HG03139 (cell line): ENCODE data around the gene S100A5.

Experiments used
- ATAC-seq: cut with Tn5 transposase; IDR thresholded peaks from one replicate; pipeline ENCODE4 v1.9.1; 2021; ENCODE audit not compliant: unreplicated experiment

Gene S100A5

DNA sequence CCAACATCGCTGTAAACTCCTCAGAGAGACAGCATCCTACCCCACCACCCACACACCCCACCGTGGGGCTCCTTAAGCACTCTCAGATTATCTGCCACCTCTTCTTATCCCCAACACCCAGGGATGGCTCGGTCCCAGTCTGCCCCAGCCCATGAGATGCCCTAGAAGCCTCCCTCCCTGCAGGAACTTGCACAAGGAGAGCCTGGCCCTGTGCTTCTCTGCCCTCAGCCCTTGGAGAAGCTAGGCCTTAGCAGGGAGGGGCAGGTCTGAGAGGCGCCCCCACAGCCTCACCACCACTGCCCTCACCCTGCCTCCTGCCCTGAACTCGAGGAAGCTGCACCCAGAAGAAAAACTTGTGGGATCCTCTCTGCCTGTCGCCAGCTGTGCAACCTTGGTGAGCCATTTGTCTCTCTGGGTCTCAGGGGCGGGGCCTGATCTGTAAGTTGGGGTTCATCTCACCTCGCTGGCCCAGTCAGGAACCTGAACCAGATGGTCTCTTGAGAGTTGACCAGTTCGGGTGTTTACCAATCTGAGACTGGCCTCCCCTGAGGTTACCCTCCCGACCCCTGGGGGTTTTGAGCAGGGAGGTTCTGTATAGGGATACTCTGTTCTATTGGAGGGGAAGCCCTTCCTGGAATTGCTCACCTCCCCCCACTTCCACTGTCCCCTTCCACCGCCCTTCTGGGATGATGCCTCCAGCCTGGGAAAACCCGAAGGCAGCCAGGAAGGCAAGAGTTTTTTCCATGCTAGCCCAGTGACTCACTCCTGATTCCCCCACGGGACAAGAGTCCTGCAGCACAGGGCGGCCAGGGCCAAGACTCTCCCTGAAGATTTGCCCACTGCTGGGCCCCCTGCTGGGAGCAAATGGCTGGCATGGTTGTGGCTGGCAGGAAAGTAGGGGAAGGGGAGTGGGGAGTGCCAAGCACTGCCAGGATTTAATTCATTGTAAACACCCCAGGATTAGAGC, 8.3 kb upstream of the S100A5 start, which contains the start of gene S100A3:
TSS of gene S100A3 (minus strand) at position 537 of the 967 bp plus-strand sequence. CDS start 773 bp downstream, outside the sequence.
- ATAC-seq, result no peak

DNA sequence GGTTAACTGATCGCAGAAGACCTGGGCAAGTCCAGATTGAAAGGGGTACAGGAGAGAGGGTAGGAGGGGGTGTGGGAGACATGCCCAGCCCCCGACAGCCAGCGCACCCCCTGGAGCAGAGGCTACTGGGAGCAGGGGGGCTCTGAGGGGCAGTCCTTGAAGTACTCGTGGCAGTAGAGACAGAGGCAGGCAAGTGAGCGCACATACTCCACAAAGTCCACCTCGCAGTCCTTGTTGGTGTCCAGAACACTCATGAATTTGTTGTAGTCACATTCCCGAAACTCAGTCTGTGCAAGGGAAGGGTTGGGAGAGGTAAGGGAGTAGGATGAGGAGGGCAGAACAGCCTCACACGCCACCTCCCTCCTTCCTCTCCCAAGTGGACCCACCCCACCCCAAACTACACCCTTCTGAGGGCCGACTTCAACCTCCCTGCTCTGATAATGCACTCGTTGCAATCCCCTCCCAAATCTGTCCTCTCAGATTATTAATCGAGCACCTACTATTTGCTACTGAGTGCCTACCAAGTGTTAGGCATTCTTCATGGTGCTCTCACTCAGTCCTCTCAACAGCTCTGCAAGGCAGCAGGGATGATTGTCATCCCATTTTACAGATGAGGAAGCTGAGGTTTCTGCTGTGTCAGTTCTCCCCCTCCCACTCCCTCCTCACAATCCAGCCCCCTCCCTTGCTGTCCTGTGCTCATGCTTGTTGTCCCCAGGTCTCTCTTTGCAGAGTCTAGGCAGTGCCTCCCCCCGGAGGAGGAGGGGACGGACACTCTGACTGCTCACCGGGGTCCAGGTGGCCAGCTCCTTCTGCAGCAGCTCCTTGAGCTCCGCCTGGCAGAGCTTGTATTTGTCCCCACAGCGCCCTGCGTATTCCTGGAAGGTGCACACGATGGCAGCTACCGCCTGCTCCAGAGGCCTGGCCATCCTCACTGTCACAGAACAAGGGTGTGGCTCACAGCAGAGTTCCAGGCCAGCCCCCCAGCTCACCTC, 7.1 kb upstream of the S100A5 start:
- no peak for ATAC-seq

DNA sequence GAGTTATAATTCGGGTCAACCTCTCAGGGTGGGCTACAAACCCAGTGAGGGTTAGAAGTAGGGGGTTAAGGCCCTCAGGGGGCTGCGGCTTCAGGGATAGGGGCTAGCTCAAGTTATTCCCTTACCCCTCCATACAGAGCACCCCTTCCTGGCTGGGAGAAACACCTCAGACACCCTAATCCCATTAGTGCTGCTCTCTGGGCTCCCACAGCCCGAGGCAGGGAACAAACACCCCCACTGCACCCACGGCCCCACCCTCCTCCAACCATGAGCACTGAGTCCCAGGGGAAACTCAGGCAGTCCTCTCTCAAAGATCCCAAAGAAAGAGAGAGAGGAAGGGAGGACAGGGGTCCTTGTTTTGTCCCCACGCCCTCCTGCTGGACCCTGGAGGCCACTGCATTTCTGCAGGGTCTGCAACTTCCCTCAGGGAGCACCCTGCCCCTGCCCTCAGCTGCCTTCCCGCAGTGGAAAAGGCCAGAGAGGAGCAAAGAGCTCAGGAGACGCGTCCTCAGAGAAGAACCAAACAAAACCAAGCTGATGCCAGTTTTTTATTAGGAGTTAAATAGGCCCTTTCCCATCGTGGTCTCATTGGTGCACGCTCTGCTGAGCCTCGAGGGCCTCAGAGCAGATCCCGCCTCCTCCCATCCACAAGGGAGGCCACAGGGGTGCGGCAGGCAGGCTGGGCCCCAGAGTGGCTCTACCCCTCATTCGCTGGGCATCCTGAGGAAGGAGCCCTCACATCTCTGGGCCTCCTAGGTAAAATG, 6.2 kb upstream of the S100A5 start:
- no peak for ATAC-seq

DNA sequence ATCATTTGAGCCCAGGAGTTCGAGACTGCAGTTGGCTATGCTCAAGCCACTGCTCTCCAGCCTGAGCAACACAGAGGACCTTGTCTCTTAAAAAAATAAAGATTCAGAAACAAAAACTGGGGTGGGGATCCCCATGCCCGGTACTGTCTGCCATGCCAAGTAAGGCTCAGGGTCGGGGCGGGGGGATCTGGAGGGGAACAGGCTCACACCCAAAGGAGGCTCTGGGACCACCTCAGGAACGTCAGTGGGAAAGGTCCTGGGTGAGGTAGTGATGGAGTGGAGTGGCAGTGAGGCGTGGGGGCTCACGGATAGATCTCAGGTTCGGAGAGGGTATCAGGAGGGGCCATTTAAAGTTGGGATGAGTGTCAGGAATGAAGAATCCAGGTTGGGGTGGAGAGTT, 5.6 kb upstream of the S100A5 start:
- ATAC-seq, result no peak

DNA sequence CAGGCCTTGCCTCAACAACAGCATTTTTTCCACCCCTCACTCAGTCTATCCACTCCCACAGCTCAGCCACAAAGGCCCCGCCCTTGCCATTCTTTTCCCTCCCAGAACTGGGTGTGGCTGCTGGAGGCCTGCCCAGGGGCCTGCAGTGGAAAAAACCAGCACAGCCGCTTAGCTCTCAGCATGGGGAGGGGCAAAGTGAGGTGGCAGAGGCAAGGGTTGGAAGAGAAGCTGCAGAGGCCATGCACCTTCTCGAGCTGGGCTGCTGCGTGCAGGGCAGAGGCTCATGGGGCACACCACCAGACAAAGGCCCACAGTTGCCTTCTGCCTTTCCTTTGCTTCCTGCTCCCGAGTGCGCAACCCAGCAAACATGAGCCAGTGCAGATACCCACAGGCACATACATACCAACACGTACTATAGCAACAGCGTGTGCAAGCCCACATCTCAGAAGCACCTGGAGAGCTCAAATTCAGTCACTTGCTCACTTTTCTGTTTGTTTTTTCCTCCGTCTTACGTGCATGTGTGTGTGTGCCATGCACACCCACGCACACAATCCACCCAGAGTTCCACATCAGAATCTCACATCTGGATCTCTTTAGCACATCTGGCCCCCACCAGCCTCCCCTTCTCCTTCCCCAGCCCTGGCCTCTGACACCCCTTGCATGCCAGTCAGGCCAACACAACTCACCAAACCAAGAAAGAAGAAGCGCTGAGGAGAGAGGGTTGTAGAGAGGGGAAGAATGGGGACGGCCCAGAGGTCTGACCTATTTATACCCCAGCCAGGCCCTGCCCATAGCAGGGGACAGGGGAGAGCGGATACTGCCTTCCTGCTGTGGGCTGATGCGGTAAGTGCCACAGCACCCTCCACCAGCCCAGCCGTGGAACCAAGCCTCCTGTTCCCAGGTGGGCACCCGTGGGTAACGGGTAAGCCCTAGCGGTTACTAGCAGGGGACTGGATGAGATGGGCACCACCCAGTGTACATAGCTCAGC, 4.6 kb upstream of the S100A5 start, which contains the start of gene S100A4:
TSS of gene S100A4 (minus strand) at position 740 of the 989 bp plus-strand sequence. CDS start 1,012 bp downstream, outside the sequence.
- ATAC-seq, result no peak

DNA sequence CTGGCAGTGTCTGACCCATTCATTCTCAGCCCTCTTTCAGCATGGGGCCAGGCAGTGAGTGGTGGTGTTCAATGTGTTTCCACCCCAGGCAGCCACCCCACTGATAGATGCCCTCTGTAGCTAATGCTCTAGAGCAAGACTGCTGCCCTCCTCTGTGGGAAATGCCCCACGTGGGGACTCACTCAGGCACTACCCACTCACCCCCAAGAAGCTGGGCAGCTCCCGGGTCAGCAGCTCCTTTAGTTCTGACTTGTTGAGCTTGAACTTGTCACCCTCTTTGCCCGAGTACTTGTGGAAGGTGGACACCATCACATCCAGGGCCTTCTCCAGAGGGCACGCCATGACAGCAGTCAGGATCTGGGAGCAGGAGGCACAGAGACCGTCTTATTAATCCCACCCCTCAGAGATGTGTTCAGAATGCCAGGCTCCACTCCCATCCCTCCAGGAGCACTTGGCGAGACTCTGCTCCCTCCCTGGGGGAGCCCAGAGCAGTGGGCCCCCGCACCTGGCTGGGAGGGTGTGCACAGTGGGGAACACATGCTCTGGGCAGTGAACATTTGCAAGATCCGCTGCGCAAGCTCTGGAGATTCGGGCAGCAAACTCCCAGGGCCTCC, 3.8 kb upstream of the S100A5 start:
- ATAC-seq, result no peak

DNA sequence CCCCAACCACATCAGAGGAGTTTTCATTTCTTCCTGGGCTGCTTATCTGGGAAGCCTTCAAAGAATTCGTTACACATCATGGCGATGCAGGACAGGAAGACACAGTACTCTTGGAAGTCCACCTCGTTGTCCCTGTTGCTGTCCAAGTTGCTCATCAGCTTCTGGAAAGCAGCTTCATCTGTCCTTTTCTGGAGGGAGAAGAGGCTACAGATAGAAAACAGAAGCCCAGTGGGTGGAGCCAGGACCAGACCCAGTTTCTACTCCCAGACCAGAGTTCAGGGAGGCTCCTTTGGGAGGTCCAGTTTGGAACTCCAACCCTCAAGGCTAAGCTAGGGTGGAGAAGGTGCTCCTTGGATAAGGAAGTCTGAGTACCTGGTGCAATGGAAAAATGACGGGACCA, 3.0 kb upstream of the S100A5 start:
- no peak for ATAC-seq

DNA sequence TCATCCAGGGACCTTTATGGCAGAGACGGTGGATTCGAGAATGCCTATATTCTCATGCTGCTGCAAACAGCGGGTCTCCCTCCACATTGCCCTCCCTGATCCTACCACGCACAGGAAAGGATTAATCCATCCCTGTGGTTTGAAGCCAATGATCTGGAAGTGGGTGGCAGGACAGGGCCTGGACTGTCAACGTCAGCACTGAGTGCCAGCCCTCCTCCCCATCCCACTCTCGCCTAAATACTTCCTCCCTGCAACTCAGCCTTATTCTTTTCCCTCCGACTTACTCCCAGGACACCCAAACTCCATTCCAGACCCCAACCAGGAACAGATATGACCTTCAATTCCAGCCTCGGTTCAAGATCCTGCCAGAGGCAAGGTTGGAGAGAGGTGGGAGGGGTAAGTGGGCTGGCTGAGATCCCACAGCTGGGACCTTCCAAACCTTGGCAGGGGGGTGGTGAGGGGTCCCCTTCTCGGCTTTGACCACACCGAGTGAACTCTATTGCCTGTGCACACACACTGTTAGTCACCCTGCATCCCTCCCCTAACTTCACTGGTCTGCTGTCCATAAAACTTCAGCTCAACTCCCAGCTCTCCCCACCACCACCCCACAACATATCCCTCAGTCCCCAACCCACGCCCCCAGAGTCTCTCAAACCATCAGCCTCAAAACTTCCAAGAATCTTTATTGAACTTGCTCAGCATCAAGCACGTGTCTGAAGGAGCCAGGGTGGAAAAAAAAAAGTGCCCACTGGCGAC, 2.4 kb upstream of the S100A5 start:
- no peak for ATAC-seq

DNA sequence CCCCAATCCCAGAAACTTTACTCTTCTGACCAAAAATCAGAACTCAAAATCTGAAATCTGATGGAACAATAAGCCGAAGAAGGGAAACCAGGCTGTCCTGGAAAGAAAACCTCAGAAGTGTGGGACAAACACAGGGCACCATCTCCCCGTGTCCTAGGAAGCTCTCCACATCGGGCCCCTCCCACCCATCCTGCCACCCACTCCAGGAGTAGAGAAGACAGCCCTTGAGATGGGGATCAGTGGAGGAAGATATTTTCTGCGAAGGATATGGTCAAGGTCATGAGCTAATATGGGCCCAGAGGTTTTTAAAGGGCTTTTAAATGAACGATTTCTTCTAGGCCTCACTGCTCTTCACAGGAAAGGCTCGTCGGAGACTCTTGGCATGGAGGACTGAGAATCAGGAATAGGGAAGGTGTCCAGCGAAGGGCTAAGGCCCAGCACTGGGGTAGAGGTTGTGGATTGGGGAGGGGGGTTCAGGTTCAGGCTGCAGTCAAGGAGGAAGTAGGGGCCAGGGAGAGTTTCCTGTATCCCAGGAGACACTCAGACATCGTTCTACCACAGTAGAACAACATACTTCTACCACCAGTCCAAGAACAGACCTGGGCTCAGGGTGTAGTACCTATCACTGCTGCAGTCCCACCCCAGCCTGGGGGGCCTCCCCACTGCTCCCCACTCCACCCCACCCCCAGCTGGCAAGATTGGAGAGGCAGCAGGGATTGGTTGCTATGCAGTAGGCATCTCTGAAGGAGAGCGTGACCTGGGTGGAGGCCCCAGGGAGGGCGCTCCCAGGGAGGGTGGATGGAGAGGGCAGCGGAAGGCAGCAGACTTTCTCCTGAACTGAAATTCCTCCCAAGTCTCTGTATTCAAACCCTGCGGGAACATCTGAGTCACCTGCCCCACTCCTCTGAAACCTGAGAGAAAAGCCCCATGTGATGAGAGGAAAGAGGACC, 1.2 kb upstream of the S100A5 start:
- ATAC-seq, result no peak

DNA sequence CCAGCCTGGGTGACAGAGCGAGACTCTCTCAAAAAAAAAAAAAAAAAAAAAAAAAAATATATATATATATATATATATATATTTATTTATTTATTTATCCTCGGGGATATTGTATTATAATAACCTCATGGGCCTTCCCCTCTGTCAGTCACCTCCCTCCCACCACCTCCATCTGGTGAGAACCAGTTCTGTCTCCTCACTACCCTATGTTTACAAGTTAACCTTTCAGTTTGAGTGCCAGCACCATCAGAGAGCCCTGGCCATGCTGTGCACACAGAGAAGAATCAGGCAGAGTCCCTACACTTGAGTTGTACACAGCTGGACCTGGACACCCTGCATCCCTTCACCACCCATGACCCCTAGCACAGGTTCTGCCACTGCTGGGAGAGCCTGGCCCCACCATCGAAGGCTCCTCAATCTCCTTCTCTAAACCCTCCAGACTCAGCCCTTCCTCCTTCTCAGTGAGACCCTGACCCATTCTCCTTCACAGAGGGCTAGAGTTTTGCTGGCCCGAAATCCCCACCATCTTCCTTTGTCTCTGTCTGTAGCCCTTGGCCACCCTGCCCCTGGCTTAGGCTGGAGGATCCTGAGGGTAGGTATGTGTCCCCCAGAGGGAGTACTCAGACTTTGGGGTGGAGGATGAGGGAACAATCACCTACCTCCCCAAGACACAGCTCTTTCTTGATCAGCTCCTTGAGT, 1.2 kb downstream of the S100A5 start:
- no peak for ATAC-seq

DNA sequence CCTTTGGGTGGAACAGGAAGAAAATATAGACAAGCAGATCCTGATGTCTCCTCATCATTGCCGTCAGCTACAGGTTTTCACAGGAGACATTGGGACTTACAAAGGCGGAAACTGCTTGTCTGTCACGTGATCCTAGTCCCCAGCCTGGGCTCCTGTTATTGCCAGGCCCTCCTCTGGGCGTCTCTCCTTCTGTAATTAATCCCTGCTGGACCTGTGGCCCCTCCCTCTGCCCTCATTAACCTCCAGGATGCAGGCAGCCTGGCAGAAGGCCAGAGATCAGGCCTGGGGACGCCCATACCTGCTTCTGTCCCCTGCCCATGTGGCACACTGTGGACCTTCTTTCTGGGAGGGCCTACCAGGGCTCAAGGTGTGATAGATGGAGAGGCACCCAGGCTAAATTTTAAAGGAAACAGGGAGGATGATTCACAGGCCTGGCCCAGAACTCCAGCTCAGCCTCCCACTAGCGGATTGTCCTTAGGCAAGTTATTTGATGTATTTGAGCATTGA, 2.4 kb downstream of the S100A5 start:
- ATAC-seq, result no peak

DNA sequence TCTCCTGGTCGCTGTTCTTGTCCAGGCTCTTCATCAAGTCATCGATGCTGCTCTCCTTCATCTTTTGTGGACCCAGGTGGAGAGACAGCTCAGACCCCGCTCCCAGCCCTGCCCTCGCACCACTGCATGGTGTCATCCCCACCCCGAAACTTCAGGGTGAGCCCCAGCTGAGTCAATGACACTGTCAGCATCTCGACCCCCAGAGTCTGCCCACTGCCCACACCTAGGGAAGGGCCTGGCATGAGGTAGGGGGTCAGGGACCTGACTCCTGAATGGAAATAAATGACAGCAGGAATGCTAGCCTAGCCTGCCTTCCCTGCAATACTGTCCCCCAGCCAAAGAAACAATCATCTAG, 3.4 kb downstream of the S100A5 start:
- ATAC-seq, result no peak

DNA sequence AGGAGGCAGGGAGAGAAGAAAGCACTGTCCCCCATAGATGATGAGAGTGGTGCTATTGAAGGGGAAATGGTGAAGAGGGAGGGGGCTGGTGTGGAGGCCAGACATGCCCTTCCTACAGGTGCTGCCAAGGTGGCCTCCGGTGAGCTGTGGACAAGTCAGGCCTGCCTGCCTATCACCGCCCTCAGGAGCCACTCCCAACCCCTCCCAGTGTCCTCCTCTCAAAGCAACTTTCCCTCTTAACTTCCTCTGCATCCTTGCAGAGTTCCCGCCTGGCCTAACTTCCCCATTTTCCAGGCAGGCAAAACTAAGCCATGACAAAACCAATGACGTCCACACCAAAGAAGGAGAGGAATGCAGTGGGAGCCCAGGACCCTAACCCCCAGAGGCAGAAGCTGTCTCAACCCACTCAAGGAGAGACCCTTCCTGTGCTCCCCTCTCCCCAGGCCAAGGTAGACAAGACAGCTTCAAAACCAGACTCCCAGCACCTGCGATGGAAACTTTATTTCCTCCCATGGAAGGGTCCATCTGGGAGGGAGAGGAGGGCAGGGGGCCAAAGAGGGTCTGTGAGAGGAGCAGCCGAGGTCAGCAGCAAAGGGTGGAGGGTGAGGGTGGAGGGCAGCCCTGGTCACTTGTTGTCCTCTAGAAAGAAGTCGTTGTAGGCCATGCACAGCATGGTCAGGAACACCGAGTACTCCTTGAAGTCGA, 3.9 kb downstream of the S100A5 start:
- ATAC-seq, result no peak

DNA sequence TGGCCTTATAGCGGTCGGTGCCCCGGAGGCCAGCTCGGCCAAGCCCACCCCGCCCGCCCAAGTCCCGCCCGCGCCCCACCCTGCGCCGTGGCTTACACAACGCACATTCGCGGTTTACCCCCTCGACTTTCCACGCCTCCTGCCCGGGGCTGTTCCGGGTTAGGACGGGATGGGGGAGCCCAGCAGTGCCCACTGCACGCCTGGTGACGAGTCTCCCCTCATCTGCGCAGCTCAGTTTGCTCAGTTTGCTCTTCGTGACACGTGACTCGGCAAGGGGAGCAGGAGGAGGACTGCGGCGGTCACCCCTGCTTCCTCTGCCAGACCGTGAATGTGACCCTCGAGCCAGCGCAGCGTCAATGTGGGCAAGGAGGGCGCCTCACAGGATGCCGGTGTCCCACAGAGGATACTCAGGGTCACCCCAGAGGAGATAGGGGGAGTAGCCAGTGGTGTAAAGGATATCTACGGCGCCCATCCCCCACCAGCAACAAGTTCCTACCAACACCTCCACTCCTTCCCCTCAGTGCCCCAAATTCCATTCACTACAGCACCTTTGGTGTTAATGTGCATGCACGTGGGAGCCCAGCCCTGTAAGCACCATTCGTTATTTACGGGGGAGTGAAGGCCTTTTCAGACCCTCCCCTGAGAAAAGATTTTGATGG, 4.6 kb downstream of the S100A5 start:
- no peak for ATAC-seq
